GM06990 (cell line): ENCODE measurements around the gene MBP.

ENCODE experiments used
- DNase-seq: peaks from one replicate; pipeline ENCODE4 v3.0.0-alpha.2; 2011; ENCODE audit not compliant: insufficient read length; ENCODE audit errors: extremely low read depth
- H3K27me3 ChIP-seq: replicated peaks from 2 replicates; pipeline ENCODE4 v1.6.0; 2011; ENCODE audit warnings: low read length; ENCODE audit not compliant: control insufficient read depth, insufficient read depth
- H3K36me3 ChIP-seq: 2 replicates; pipeline ENCODE4 v1.5.1; 2011; ENCODE audit warnings: low read length; ENCODE audit not compliant: control insufficient read depth, insufficient read depth
- H3K4me3 ChIP-seq: replicated peaks from 2 replicates; pipeline ENCODE4 v1.5.1; 2011; ENCODE audit warnings: low read depth, mild to moderate bottlenecking, control low read depth, low read length
- TF ChIP-seq, protein P1 (sequence below): IDR thresholded peaks from 2 replicates; pipeline ENCODE4 v1.5.1; 2011; ENCODE audit warnings: low read length, control low read depth, mild to moderate bottlenecking, inconsistent platforms; ENCODE audit not compliant: insufficient read depth, poor library complexity, severe bottlenecking

The MBP gene

DNA sequence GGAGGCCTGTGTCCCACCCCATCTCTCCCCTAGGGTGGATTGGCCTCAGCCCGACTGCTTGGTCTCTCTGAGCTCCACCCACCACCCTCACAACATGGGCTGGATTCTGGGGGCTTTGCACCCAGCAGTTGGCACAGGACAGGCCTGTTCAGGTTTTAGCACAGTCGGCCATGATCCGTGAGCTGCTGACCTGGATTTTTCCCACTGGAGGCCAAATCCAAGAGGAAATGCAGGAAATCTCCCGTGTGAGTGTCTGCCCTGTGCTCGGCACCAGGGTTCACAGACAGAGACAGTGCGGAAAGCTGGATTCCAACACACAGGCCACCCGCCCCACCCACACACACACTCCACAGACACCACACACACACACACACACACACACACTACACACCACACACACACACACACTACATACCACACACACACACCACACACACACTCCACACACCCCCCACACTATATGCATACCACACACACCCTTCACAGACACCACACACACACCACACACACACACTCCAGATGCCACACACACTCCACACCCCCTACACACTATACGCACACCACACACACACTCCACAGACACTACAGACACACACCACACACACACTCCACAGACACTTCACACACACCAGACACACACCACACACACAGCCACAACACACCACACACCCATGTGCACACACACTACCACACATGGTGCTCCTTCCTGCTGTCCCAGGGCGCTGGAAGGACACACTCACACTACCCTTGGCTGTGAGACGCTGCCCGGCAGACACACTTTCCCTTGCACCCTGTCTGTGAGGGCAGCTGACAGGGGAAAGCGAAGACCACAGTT lies 14.1 kb downstream of the MBP start:
- H3K36me3 ChIP-seq, result peaks cover 7% of the 10 kb centered on the region
- no peak overlapping the region for H3K4me3 ChIP-seq
- no peak for DNase-seq
- H3K27me3 ChIP-seq, result no peaks in the 10 kb centered on the region
- TF ChIP-seq, protein P1, sequence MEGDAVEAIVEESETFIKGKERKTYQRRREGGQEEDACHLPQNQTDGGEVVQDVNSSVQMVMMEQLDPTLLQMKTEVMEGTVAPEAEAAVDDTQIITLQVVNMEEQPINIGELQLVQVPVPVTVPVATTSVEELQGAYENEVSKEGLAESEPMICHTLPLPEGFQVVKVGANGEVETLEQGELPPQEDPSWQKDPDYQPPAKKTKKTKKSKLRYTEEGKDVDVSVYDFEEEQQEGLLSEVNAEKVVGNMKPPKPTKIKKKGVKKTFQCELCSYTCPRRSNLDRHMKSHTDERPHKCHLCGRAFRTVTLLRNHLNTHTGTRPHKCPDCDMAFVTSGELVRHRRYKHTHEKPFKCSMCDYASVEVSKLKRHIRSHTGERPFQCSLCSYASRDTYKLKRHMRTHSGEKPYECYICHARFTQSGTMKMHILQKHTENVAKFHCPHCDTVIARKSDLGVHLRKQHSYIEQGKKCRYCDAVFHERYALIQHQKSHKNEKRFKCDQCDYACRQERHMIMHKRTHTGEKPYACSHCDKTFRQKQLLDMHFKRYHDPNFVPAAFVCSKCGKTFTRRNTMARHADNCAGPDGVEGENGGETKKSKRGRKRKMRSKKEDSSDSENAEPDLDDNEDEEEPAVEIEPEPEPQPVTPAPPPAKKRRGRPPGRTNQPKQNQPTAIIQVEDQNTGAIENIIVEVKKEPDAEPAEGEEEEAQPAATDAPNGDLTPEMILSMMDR, result no peak

DNA sequence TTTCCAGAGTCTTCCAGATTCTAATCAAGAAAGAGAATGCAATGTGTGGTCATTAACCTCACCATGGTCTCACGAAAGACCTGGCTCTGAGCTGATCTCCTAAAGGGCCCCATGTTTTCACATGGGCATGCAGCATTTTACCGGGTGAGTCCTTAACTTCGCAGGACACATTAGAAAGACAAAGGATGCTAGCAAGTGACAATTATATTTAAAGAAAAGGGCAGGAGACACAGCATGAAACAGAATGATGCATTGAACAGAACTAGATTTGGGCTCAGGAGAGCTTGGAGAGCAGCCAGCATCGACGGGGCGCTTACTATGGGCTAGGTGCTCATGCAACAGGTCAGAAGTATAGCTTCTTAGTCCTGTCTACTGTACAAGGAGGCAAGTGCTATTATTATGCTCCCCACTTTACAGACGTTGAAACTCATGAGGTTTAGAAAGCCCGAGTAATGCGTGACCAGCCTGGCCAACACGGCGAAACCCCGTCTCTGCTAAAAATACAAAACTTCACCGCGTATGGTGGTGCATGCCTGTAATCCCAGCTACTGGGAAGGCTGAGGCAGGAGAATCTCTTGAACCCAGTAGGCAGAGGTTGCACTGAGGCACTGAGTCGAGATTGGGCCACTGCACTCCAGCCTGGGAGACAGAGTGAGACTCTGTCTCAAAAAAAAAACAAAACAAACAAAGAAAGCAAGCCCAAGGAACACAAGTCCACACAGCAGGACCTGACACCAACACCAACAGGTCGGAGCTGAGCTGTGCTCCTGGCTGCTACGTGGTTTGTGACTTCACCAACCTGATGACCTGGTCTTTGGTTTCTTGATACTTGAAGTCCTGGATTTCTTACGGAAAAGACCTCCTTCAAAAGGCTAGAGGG lies 16.1 kb downstream of the MBP start:
- H3K36me3 ChIP-seq, result peaks cover 13% of the 10 kb centered on the region
- TF ChIP-seq, protein P1, result no peak

DNA sequence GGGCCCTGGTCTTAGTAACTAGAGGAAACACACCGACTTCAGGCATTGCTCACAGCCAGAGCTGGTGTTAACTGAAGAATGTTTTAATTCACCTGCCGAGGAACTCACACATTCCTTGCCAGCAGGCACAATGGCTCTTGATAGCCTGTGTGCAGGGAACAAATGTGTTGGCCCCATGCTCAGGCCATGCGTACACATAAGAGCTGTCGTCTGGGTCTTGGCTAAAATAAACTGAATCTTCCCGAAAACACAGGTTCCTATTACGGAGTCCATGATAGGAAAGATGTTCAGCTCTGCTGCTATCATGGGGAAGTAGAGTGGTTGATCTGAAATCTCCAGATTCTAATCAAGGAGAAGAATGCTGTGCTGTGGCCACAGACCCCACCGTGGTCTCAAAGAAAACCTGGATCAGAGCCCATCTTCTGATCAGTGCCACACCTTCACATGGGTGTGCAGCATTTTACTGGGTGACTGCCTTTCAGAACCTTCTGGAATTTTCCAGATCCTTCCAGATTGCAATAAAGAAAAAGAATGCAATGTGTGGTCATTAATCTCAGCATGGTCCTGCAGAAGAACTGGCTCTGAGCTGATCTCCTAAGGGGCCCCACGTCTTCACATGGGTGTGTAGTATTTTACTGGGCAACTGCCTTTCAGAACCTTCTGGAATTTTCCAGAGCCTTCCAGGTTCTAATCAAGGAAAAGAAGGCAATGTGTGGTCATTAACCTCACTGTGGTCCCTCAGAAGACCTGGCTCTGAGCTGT lies 17.2 kb downstream of the MBP start:
- Histone ChIP-seq H3K27me3 (no peaks in the 10 kb centered on the region), H3K36me3 (peaks cover 14% of the 10 kb centered on the region), H3K4me3 (no peak overlapping the region)
- no peak for DNase-seq
- TF ChIP-seq, protein P1, result no peak

More for the DNA sequence above, 16.1 kb downstream of the MBP start:
- no peak for DNase-seq
- H3K27me3 ChIP-seq, result no peaks in the 10 kb centered on the region
- no peak overlapping the region for H3K4me3 ChIP-seq

DNA sequence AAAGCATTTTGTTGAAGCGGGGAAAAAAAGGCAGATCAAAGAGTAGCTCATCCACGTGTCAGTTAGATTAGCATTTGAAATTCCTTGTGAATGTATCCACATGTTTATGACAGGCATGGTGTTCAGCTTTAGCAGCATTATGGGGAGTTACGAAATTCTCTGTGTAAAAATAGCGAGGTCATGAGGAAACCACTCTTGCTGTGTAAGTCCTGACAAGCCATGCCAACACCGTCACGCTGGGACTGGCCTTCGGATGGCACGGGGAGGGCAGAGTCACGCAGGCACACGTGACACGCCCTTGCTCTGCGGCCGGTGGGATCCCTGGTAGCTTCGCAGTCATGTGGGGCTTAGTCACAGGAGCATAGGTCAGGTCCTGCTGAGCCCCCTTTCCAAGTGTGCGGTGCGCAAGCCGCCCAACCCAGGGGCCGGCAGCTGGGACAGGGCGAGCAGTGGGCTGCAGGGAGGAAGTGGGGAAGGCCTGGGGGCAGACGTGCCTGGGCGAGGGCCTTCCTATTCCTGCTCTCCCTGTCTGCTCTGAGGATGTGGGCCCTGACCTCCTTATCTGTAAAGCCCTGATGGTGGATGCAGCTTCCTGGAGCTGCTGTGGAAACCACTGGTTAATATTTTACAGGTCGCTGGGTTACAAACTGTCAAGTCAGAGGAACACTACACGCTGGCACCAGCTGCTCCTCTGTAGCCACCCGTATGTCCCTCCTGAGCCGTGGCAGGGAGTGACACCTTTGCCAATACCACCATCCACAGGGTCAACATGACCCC lies 18.0 kb downstream of the MBP start:
- H3K27me3 ChIP-seq, result no peaks in the 10 kb centered on the region
- TF ChIP-seq, protein P1, result no peak
- H3K36me3 ChIP-seq, result peaks cover 14% of the 10 kb centered on the region
- DNase-seq, result no peak
- H3K4me3 ChIP-seq, result no peak overlapping the region

DNA sequence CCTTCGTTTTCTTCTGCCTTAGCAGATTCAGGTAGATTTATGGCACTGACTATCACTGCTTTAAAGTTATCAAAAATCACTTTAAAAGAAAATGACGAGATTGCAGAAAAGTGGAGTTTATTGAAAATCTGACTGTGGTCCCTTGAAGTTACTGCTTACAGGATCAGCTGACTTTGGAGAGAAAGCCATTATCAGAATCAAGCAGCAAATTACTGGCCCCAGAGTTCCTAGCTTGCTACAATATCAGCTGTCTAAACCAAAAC lies 18.5 kb downstream of the MBP start:
- no peaks in the 10 kb centered on the region for H3K27me3 ChIP-seq
- peaks cover 12% of the 10 kb centered on the region for H3K36me3 ChIP-seq
- DNase-seq, result no peak
- TF ChIP-seq, protein P1, result no peak
- no peak overlapping the region for H3K4me3 ChIP-seq
